Measurements from ENCODE around the gene HSPA5.

GRCh38 chr9:125189011-125189360 lies 52.2 kb downstream of the HSPA5 start:
- TF ChIP-seq, protein P1, sequence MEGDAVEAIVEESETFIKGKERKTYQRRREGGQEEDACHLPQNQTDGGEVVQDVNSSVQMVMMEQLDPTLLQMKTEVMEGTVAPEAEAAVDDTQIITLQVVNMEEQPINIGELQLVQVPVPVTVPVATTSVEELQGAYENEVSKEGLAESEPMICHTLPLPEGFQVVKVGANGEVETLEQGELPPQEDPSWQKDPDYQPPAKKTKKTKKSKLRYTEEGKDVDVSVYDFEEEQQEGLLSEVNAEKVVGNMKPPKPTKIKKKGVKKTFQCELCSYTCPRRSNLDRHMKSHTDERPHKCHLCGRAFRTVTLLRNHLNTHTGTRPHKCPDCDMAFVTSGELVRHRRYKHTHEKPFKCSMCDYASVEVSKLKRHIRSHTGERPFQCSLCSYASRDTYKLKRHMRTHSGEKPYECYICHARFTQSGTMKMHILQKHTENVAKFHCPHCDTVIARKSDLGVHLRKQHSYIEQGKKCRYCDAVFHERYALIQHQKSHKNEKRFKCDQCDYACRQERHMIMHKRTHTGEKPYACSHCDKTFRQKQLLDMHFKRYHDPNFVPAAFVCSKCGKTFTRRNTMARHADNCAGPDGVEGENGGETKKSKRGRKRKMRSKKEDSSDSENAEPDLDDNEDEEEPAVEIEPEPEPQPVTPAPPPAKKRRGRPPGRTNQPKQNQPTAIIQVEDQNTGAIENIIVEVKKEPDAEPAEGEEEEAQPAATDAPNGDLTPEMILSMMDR (IDR thresholded peaks at IDR 0.05) = no peak
- no peak for TF ChIP-seq EP300 (IDR thresholded peaks at IDR 0.05)
- no peak for TF ChIP-seq POLR2A (IDR thresholded peaks at IDR 0.05)

Data from tibial nerve (tissue), 4 donors.